Muscle layer of duodenum (tissue), 2 donors: ENCODE data around the gene ATF7.
A peak's percentile ranks its signal among the peaks of the same experiment; 100 is the strongest.

Source experiments
- H3K27ac ChIP-seq: one replicate; pipeline ENCODE4 v1.7.0; 2013; ENCODE audit warnings: mild to moderate bottlenecking, low read length
- H3K27me3 ChIP-seq: one replicate; pipeline ENCODE4 v1.7.0; 2013; ENCODE audit warnings: low read depth, mild to moderate bottlenecking, control low read depth, low read length
- H3K36me3 ChIP-seq, 2 donors: one replicate each; pipeline ENCODE4 v1.7.0; 2013; ENCODE audit warnings: low read length in 2 of 2, control low read depth in 1 of 2, mild to moderate bottlenecking in 1 of 2; ENCODE audit not compliant: insufficient read depth in 2 of 2, control insufficient read depth in 1 of 2
- H3K4me1 ChIP-seq, 2 donors: one replicate each; pipeline ENCODE4 v1.7.0; 2013; ENCODE audit warnings: low read length in 2 of 2, mild to moderate bottlenecking in 2 of 2, control low read depth in 1 of 2, moderate library complexity in 1 of 2; ENCODE audit not compliant: insufficient read depth in 2 of 2, control insufficient read depth in 1 of 2
- H3K4me3 ChIP-seq, 2 donors: one replicate each; pipeline ENCODE4 v1.7.0; 2013; ENCODE audit warnings: low read length in 2 of 2, low read depth in 1 of 2, mild to moderate bottlenecking in 1 of 2
- H3K9me3 ChIP-seq, 2 donors: one replicate each; pipeline ENCODE4 v1.7.0; 2013; ENCODE audit warnings: low read length in 2 of 2, control low read depth in 1 of 2, mild to moderate bottlenecking in 1 of 2; ENCODE audit not compliant: control insufficient read depth in 1 of 2
- donor health status: healthy.

Gene ATF7

DNA sequence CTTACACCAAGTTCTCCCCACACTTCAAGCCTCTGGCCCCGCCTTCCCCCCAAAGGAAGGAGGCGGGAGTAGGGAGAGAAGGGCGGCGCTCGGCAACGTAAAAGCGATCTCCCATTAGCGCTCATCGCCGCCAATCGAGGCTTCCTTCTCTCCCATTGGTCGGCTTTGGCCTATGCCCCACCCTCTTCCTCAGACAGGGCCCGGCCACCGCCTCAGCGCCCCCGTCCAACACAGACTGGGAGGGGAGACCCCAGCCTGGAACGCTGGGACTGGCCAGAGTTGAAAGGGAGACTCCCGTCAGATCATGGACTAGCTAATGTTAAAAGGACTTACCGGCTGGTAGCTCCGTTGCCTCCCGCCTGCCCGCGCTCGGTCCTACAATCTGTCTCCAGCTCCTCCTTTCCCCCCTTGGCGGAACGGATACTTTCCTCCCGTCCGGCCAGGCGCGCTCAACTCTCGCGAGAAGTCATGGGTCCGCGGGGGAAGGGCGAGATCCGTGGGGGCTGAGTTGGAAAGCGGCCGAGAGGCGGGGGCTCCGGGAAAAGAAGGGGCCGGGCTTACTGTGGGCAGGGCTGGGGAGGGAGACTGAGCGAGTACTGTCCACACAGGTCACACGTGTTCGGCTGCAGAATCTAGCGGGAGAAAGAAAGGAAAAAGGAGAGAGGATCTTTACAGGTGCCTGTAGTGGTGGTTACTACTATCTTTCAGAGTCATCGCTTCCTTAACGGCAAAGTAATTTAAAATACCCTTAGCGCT is at the start of gene ATF7:
Gene ATF7, minus strand, starts transcription at position 437 of the 756 bp plus-strand sequence. CDS start 25,382 bp downstream, outside the sequence.
- H3K36me3 ChIP-seq, result peaks cover 0 to 4% of the 10 kb centered on the region in 2 donors
- peaks cover 16 to 22% of the 10 kb centered on the region in 2 donors for H3K4me1 ChIP-seq
- H3K9me3 ChIP-seq, result no peaks in the 10 kb centered on the region
- no peaks in the 10 kb centered on the region for H3K27me3 ChIP-seq
- H3K27ac ChIP-seq, result peak within 1 kb of the TSS; percentile 92
- peak within 1 kb of the TSS; percentile 73 to 92 for H3K4me3 ChIP-seq

DNA sequence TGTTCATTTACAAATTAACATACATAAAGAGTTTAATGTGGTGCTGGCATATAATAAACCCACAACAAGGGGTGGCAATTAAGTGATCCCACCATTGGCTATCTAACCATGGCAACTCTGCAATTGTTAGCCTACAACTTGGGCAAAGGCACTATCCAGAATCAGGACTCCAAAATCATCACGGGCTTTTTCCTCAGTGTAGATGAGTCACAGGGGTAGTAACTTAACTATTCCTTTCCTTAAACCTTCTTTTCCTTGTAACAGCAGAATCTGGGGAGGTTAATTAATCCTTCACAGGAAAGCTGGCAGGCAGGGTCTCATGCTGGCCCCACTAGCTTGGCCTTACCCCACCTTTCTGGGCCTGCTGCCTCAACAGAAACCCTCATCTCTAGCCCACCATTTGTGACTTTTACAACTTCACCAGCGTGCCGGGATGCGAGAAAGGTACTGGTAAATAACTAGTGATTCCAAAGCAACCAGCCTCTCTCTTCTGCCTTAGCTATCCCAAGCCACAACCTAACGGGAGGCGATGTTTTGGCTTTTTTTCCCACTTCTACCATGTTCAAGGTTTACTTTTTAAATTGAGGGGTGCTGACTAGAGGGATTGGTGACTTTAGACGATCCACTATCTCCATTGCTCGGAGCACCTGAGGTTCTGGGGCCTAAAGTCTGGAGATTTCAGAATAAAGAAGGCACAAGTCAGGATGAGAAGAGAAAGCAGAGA is 49.0 kb upstream of the ATF7 start:
- H3K27me3 ChIP-seq, result no peaks in the 10 kb centered on the region
- peak overlapping the region; percentile 87 to 97 for H3K4me3 ChIP-seq
- H3K36me3 ChIP-seq, result peaks cover 15 to 18% of the 10 kb centered on the region in 2 donors
- peaks cover 9 to 16% of the 10 kb centered on the region in 2 donors for H3K4me1 ChIP-seq
- peak overlapping the region; percentile 96 for H3K27ac ChIP-seq
- no peaks in the 10 kb centered on the region for H3K9me3 ChIP-seq

DNA sequence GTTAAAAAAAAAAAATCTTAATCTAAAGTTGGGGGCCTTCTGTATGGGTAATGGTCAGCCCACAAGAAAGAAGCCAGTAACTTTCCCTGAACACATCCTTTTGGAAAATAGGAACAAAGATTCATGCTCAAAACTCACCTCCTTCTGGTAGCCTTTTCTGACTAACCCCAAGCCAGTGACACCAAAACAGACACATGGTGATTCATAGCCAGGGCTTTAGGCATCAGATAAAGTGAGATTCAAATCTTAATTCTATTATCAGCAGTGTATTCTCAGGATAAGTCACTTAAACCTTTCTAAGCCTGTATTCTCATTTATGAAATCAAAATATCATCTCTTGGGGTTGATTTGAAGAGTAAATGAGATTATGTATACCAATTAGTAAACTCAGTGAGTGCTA is 44.8 kb upstream of the ATF7 start:
- H3K4me1 ChIP-seq, result peaks cover 9 to 16% of the 10 kb centered on the region in 2 donors
- no peak overlapping the region for H3K4me3 ChIP-seq
- H3K36me3 ChIP-seq, result peaks cover 34 to 39% of the 10 kb centered on the region in 2 donors
- no peak overlapping the region for H3K27ac ChIP-seq
- H3K27me3 ChIP-seq, result no peaks in the 10 kb centered on the region
- H3K9me3 ChIP-seq, result no peaks in the 10 kb centered on the region

DNA sequence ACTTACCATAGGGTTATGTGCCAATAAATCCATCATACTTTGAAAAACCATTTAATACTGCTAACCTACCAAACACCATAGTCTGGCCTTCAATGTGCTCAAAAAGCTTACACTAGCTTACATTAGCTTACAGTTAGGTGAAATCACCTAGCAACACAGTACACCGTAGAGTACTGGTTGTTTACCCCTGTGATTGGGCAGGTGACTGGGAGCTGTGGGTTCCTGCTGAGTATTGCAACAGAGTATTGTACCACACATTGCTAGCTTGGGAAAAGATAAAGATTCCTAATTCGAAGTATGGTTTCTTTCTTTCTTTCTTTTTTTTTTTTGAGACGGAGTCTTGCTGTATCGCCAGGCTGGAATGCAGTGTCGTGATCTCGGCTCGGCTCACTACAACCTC is 44.1 kb upstream of the ATF7 start:
- H3K4me1 ChIP-seq, result peaks cover 9 to 15% of the 10 kb centered on the region in 2 donors
- no peaks in the 10 kb centered on the region for H3K27me3 ChIP-seq
- no peaks in the 10 kb centered on the region for H3K9me3 ChIP-seq
- H3K4me3 ChIP-seq, result no peak overlapping the region
- no peak overlapping the region for H3K27ac ChIP-seq
- H3K36me3 ChIP-seq, result peaks cover 34 to 46% of the 10 kb centered on the region in 2 donors

DNA sequence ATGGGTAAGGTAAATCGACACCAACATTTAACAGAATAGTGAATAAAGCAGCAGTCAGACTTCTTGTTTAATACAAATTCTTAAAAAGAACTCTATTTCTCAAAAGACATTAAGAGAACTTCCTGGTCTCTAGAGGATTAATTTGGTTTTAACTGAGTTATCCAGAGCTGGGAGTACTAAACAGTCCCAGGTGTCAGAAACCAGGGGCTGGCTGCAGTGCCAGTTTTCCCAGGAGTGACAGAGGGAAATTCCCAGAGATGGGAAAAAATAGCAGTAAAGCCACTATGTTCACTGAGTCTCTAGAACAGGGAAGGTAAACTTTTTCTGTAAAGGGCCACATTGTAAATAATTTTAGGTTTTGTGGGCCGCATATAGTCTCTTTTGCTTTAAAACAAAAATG is 40.9 kb upstream of the ATF7 start:
- Histone ChIP-seq H3K27me3 (no peaks in the 10 kb centered on the region), H3K4me1 (no peaks in the 10 kb centered on the region), H3K27ac (no peak overlapping the region), H3K4me3 (no peak overlapping the region), H3K9me3 (no peaks in the 10 kb centered on the region), H3K36me3 (peaks cover 39 to 56% of the 10 kb centered on the region in 2 donors)

DNA sequence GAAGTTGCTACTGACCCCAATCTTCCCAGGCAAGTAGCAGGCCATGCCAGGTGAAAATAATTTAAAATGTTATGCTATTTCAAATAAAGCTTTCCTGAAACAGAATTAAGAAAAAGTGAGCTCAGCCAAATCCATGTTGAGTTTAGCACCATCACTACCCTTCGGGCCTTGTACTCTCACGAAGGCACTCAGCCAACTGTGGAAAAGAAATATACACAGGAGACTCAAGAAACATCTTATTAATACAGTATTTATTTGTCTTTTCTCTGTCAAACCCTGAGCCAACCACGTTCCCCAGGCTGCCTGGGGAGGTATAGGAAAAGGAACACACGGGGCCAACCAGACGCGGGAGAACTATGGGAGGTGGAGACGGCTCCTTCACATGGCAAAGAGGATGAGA is 38.8 kb upstream of the ATF7 start:
- H3K4me3 ChIP-seq, result no peak overlapping the region
- no peaks in the 10 kb centered on the region for H3K27me3 ChIP-seq
- H3K4me1 ChIP-seq, result peaks cover under 1 to 5% of the 10 kb centered on the region in 2 donors
- H3K27ac ChIP-seq, result no peak overlapping the region
- peaks cover 29 to 44% of the 10 kb centered on the region in 2 donors for H3K36me3 ChIP-seq
- H3K9me3 ChIP-seq, result no peaks in the 10 kb centered on the region

DNA sequence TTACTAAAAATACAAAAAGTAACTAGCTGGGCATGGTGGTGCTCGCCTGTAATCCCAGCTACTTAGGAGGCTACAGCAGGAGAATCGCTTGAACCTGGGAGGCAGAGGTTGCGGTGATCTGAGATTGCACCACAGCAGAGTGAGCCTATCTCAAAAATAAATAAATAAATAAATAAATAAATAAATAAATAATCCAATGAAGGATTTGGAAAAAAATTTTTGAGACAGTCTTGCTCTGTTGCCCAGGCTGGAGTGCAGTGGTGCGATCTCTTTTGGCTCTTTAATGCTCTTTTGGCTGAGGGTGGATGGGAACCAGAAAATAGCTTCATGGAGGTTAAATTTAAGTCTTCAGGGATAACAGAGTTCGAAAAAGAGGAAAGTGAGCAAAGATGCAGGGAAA is 38.0 kb upstream of the ATF7 start:
- H3K27me3 ChIP-seq, result no peaks in the 10 kb centered on the region
- H3K27ac ChIP-seq, result no peak overlapping the region
- H3K36me3 ChIP-seq, result peaks cover 21 to 43% of the 10 kb centered on the region in 2 donors
- peaks cover 8 to 11% of the 10 kb centered on the region in 2 donors for H3K4me1 ChIP-seq
- H3K4me3 ChIP-seq, result no peak overlapping the region
- no peaks in the 10 kb centered on the region for H3K9me3 ChIP-seq

DNA sequence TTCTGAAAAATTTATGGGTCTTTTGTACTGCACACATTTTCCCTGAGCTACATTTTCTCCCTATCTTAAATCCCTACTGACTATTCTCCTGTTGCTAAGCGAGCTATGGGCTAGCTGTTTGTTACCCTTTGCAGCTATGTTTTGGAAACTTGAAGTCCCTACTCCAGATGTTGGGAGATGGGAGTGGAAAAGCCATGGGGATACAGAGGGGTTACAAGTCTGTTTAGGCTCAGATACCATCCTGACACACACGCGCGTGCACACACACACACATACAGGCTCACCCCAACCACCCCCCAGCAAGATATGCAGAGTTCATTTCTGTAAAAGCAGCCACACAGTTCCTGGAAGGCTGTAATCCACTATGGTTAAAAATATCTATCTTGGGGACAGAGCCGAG is 33.9 kb upstream of the ATF7 start:
- H3K9me3 ChIP-seq, result no peaks in the 10 kb centered on the region
- no peaks in the 10 kb centered on the region for H3K27me3 ChIP-seq
- peaks cover 12 to 32% of the 10 kb centered on the region in 2 donors for H3K36me3 ChIP-seq
- H3K4me1 ChIP-seq, result peaks cover 9 to 28% of the 10 kb centered on the region in 2 donors
- H3K27ac ChIP-seq, result peak overlapping the region; percentile 86
- H3K4me3 ChIP-seq, result peak overlapping the region in 1 of 2 donors; percentile 12

DNA sequence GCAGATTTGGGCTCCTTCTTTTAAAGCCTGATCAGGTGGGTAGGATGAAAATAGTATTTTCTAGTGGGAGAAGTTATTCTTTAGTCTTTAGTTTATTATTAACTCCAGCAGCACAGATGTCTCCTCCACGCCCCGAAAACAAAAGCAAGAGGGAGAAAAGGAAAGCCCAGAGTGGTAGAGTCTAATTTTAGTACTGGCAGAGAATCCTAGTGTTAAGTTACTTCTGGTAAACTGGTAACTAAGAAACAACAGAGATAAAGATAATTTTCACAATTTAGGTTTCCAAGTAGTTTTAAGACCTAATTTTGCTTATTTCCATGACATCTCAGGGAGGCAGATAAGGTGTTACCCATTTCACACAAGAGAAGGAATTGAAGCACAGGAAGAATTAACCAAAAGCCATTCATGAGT is 33.4 kb upstream of the ATF7 start:
- peak overlapping the region; percentile 12 for H3K4me3 ChIP-seq
- H3K27ac ChIP-seq, result peak overlapping the region; percentile 86
- peaks cover 9 to 28% of the 10 kb centered on the region in 2 donors for H3K4me1 ChIP-seq
- no peaks in the 10 kb centered on the region for H3K9me3 ChIP-seq
- peaks cover 8 to 28% of the 10 kb centered on the region in 2 donors for H3K36me3 ChIP-seq
- H3K27me3 ChIP-seq, result no peaks in the 10 kb centered on the region

DNA sequence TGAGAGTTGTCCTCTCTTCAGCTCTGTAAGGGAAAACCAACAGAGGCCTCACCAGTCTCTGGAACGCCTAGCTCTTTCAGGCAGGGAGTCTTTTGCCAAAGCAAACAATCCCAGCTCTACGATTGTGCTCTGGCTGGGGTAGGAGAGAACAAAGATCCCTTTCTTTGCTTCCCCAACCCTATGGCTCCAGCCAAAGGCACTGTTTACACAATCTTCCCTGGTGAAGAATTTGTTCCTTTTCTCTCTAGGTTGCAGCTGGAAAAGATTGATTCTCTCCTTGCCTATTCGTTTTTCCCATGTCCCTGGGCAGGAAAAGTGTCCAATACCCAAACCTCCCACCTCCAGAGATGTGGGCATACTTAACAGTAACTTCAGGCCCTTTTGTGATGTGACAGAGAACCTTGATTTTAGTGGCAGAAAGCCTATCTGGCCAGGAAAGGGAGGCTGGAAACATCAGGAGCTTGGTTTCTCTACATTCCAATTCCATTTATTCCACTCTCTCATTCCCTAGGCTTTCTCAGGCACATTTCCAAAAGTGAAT is 32.9 kb upstream of the ATF7 start:
- H3K27ac ChIP-seq, result peak overlapping the region; percentile 86
- peaks cover 9 to 28% of the 10 kb centered on the region in 2 donors for H3K4me1 ChIP-seq
- no peaks in the 10 kb centered on the region for H3K9me3 ChIP-seq
- no peaks in the 10 kb centered on the region for H3K27me3 ChIP-seq
- H3K36me3 ChIP-seq, result peaks cover 5 to 26% of the 10 kb centered on the region in 2 donors
- peak overlapping the region; percentile 12 for H3K4me3 ChIP-seq

DNA sequence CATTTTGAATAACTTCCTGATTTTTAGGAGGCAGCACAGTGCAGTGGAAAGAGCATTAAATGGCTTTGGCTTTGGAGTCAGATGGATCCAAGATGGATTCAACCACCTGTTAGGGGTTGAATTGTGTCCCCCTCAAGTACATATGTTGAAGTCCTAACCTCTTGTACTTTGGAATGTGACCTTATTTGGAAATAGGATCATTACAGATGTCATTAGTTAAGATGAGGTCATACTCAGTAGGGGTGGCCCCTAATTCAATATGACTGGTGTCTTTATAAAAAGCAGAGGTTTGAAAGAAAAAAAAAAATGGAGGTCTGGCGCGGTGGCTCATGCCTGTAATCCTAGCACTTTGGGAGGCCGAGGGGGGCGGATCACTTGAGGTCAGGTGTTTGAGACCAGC is 30.9 kb upstream of the ATF7 start:
- Histone ChIP-seq H3K9me3 (no peaks in the 10 kb centered on the region), H3K36me3 (peaks cover 0 to 17% of the 10 kb centered on the region in 2 donors), H3K27ac (no peak overlapping the region), H3K4me1 (peaks cover 9 to 28% of the 10 kb centered on the region in 2 donors), H3K4me3 (no peak overlapping the region), H3K27me3 (no peaks in the 10 kb centered on the region)
